ENCODE data around the gene RHCE.
A peak's percentile ranks its signal among the peaks of the same experiment; 100 is the strongest.

The RHCE gene

DNA sequence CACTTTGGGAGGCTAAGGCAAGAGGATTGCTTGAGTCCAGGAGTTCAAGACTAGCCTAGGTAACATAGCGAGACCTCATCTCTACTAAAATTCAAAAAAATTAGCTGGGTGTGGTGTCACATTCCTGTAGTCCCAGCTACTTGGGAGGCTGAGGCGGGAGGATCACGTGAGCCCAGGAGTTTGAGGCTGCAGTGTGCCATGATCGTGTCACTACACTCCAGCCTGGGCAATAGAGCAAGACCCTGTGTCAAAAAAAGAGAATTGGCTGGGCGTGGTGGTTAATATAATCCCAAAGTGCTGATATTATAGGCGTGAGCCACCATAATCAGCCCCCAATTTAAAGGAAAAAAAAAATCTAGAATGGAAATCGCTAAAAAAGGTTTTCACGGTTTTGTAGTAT, 17.0 kb upstream of the RHCE start:
- H2AFZ ChIP-seq (ENCODE audit: low read depth), result no peak overlapping the region
- H3K27ac ChIP-seq, result no peak overlapping the region
- H3K36me3 ChIP-seq (ENCODE audit: insufficient read depth), result no peaks in the 10 kb centered on the region
- H4K20me1 ChIP-seq (ENCODE audit: insufficient read depth), result no peaks in the 10 kb centered on the region
- H3K9ac ChIP-seq, result no peak overlapping the region
- no peaks in the 10 kb centered on the region for H3K27me3 ChIP-seq (ENCODE audit: insufficient read depth, low read depth)
- H3K4me1 ChIP-seq (ENCODE audit: low read depth, poor library complexity, severe bottlenecking), result peaks cover 49% of the 10 kb centered on the region
- no peak for TF ChIP-seq CTCF (conservative IDR thresholded peaks at IDR 0.05; ENCODE audit: low read depth, low read length)
- H3K4me3 ChIP-seq (IDR thresholded peaks at IDR 0.05; ENCODE audit: insufficient read depth, low read depth, low read length), result no peak overlapping the region
- peaks cover 49% of the 10 kb centered on the region for H3K79me2 ChIP-seq (ENCODE audit: insufficient read depth, low read depth)
- no peak overlapping the region for H3K4me2 ChIP-seq

- no peak for TF ChIP-seq CTCF (conservative IDR thresholded peaks at IDR 0.05; ENCODE audit: low read depth, low read length)
- peaks cover 60% of the 10 kb centered on the region for H3K79me2 ChIP-seq (ENCODE audit: insufficient read depth, low read depth)
- H3K27ac ChIP-seq, result peak overlapping the region; percentile 65
- H3K4me2 ChIP-seq, result peak overlapping the region; percentile 81
- no peaks in the 10 kb centered on the region for H3K27me3 ChIP-seq (ENCODE audit: insufficient read depth, low read depth)
- peaks cover 59% of the 10 kb centered on the region for H3K4me1 ChIP-seq (ENCODE audit: low read depth, poor library complexity, severe bottlenecking)
- no peak overlapping the region for H2AFZ ChIP-seq (ENCODE audit: low read depth)
- H3K9ac ChIP-seq, result peak overlapping the region; percentile 5; the same call in 1 of the 2 replicates
- peak overlapping the region; percentile 63 for H3K4me3 ChIP-seq (IDR thresholded peaks at IDR 0.05; ENCODE audit: insufficient read depth, low read depth, low read length)
- H3K36me3 ChIP-seq (ENCODE audit: insufficient read depth), result no peaks in the 10 kb centered on the region
- H4K20me1 ChIP-seq (ENCODE audit: insufficient read depth), result no peaks in the 10 kb centered on the region
These were observed 14.9 kb upstream of the RHCE start for GRCh38 chr1:25435397-25436108.

GRCh38 chr1:25433389-25434186, 13.0 kb upstream of the RHCE start:
- peaks cover 50% of the 10 kb centered on the region for H3K79me2 ChIP-seq (ENCODE audit: insufficient read depth, low read depth)
- H2AFZ ChIP-seq (ENCODE audit: low read depth), result no peak overlapping the region

More at GRCh38 chr1:25433389-25434186, 13.0 kb upstream of the RHCE start:
- Histone ChIP-seq H3K27ac (no peak overlapping the region), H4K20me1 (ENCODE audit: insufficient read depth) (no peaks in the 10 kb centered on the region), H3K36me3 (ENCODE audit: insufficient read depth) (no peaks in the 10 kb centered on the region), H3K27me3 (ENCODE audit: insufficient read depth, low read depth) (no peaks in the 10 kb centered on the region), H3K4me2 (peak overlapping the region; percentile 25; the same call in 1 of the 2 replicates), H3K4me1 (ENCODE audit: low read depth, poor library complexity, severe bottlenecking) (peaks cover 66% of the 10 kb centered on the region), H3K4me3 (IDR thresholded peaks at IDR 0.05; ENCODE audit: insufficient read depth, low read depth, low read length) (no peak overlapping the region), H3K9ac (no peak overlapping the region)
- no peak for TF ChIP-seq CTCF (conservative IDR thresholded peaks at IDR 0.05; ENCODE audit: low read depth, low read length)
